Glutamatergic neuron (in vitro differentiated cells): ENCODE results near the gene VIPR1. TPM values are rescaled to one million over a fixed set of nuclear protein-coding genes. Genes with fewer than 3 reads are reported as not detected.

ENCODE experiments used
- DNase-seq: peaks from one replicate; pipeline ENCODE4 v3.0.0; 2022
- H3K27ac Mint-ChIP-seq: one replicate; pipeline ENCODE4 v1.8.0; 2020; ENCODE audit warnings: mild to moderate bottlenecking, mixed read lengths, inconsistent platforms; ENCODE audit not compliant: unreplicated experiment
- H3K27me3 Mint-ChIP-seq: one replicate; pipeline ENCODE4 v1.8.0; 2020; ENCODE audit warnings: mild to moderate bottlenecking, moderate library complexity, mixed read lengths, inconsistent platforms; ENCODE audit not compliant: unreplicated experiment
- H3K36me3 Mint-ChIP-seq: one replicate; pipeline ENCODE4 v1.8.0; 2020; ENCODE audit warnings: mild to moderate bottlenecking, mixed read lengths, inconsistent platforms; ENCODE audit not compliant: unreplicated experiment
- H3K4me1 Mint-ChIP-seq: one replicate; pipeline ENCODE4 v1.8.0; 2020; ENCODE audit warnings: mild to moderate bottlenecking, low read depth, mixed read lengths, inconsistent platforms; ENCODE audit not compliant: unreplicated experiment
- H3K4me3 Mint-ChIP-seq: one replicate; pipeline ENCODE4 v1.8.0; 2020; ENCODE audit warnings: mild to moderate bottlenecking, mixed read lengths, inconsistent platforms; ENCODE audit not compliant: unreplicated experiment
- H3K9me3 Mint-ChIP-seq: one replicate; pipeline ENCODE4 v1.8.0; 2020; ENCODE audit warnings: mild to moderate bottlenecking, moderate library complexity, mixed read lengths, inconsistent platforms; ENCODE audit not compliant: unreplicated experiment
- total RNA-seq: library from RNA; stranded (reverse); fragmentation: NEBNext Ultra II Directional; extraction: Animal tissue kit (Norgen Biotek cat#: 25700); gene quantifications from one replicate; pipeline ENCODE4 v1.2.1, GENCODE V29; 2021; ENCODE audit not compliant: unreplicated experiment
- TF ChIP-seq, protein P1 (sequence below): fragments of 200-600 bp; sonication (generic); IDR thresholded peaks from one replicate; pipeline ENCODE4 v1.5.0; 2021; ENCODE audit not compliant: partially characterized antibody, unreplicated experiment

VIPR1 gene
- total RNA-seq, 1 donor from 2014 or later: not detected

- Mint-ChIP-seq H3K4me1 (peaks cover 3% of the 10 kb centered on the region), H3K27ac (no peak overlapping the region), H3K27me3 (peaks cover 4% of the 10 kb centered on the region), H3K9me3 (peaks cover 10% of the 10 kb centered on the region), H3K4me3 (no peak overlapping the region), H3K36me3 (peaks cover 19% of the 10 kb centered on the region)
- no peak for DNase-seq
- TF ChIP-seq, protein P1, sequence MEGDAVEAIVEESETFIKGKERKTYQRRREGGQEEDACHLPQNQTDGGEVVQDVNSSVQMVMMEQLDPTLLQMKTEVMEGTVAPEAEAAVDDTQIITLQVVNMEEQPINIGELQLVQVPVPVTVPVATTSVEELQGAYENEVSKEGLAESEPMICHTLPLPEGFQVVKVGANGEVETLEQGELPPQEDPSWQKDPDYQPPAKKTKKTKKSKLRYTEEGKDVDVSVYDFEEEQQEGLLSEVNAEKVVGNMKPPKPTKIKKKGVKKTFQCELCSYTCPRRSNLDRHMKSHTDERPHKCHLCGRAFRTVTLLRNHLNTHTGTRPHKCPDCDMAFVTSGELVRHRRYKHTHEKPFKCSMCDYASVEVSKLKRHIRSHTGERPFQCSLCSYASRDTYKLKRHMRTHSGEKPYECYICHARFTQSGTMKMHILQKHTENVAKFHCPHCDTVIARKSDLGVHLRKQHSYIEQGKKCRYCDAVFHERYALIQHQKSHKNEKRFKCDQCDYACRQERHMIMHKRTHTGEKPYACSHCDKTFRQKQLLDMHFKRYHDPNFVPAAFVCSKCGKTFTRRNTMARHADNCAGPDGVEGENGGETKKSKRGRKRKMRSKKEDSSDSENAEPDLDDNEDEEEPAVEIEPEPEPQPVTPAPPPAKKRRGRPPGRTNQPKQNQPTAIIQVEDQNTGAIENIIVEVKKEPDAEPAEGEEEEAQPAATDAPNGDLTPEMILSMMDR: no peak
Observed at GRCh38 chr3:42477696-42478095, 24.7 kb upstream of the VIPR1 start.

DNA sequence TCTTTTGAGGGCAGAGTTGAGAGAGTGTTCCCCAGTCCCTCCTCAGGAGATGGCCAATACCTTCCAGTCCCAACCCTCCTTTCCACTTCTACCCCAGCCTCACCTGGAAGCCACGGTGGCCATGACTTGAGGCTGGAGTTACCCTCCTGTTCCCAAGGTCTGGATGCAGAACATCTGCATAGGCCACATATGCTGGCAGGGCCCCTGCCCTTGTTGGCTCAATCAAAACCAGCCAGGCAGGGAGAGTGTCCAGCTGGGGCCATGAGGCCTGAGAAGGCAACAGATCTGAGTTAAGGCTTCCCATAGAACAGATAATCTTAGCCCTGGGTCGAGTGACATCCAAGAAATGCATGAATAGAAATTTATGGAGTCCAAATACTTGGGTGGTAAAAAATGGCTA, 23.6 kb upstream of the VIPR1 start:
- H3K27me3 Mint-ChIP-seq: peaks cover 5% of the 10 kb centered on the region
- no peak for DNase-seq
- TF ChIP-seq, protein P1: no peak
- H3K4me3 Mint-ChIP-seq: no peak overlapping the region
- H3K4me1 Mint-ChIP-seq: no peaks in the 10 kb centered on the region
- H3K27ac Mint-ChIP-seq: no peak overlapping the region
- peaks cover 9% of the 10 kb centered on the region for H3K9me3 Mint-ChIP-seq
- H3K36me3 Mint-ChIP-seq: peaks cover 19% of the 10 kb centered on the region

DNA sequence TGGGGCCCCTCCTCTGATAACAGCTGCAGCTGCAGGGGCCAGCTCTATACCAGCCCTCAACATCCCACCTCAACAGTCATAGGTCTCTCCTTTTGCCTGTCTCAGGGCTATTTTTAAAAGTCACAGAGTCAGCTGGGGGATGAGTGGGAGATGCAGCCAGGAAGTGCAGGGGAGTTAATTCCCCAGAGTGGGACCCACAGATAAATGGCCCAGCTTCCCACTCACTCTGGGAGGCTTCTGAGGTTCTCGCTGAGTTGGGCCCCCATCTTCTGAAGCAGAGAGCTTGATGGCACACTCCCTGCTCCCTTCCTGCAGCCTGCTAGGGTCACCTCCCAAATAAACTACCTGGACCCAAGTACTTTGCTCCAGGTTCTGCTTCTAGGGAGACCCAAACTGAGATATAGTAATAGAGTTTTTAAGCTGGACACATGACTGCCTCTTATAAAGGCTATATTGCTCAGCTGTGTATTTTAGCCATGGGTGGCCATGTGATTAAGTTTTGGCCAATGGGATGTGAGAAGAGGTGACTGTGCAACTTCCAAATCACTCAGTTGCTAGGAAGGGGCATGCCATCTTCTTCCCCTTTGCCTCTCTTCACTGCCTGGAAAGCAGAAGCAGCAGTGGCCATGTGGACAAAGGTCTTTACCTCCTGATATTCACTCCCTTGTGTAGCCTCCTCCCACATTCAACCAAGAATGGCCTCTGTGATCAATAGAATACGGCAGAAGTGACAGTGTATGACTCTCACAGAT, 15.5 kb upstream of the VIPR1 start:
- H3K4me1 Mint-ChIP-seq: peaks cover 2% of the 10 kb centered on the region
- no peak overlapping the region for H3K27ac Mint-ChIP-seq
- TF ChIP-seq, protein P1: no peak
- peaks cover 6% of the 10 kb centered on the region for H3K36me3 Mint-ChIP-seq
- H3K4me3 Mint-ChIP-seq: no peak overlapping the region
- DNase-seq: no peak
- H3K27me3 Mint-ChIP-seq: peaks cover 1% of the 10 kb centered on the region
- H3K9me3 Mint-ChIP-seq: peaks cover 2% of the 10 kb centered on the region

- H3K4me1 Mint-ChIP-seq: peaks cover 2% of the 10 kb centered on the region
- H3K27ac Mint-ChIP-seq: no peak overlapping the region
- H3K36me3 Mint-ChIP-seq: peaks cover 6% of the 10 kb centered on the region
- H3K9me3 Mint-ChIP-seq: peaks cover 2% of the 10 kb centered on the region
- no peak for DNase-seq
- peaks cover under 1% of the 10 kb centered on the region for H3K27me3 Mint-ChIP-seq
- TF ChIP-seq, protein P1: no peak
- no peak overlapping the region for H3K4me3 Mint-ChIP-seq
Observed at GRCh38 chr3:42488687-42489086, 13.8 kb upstream of the VIPR1 start.

DNA sequence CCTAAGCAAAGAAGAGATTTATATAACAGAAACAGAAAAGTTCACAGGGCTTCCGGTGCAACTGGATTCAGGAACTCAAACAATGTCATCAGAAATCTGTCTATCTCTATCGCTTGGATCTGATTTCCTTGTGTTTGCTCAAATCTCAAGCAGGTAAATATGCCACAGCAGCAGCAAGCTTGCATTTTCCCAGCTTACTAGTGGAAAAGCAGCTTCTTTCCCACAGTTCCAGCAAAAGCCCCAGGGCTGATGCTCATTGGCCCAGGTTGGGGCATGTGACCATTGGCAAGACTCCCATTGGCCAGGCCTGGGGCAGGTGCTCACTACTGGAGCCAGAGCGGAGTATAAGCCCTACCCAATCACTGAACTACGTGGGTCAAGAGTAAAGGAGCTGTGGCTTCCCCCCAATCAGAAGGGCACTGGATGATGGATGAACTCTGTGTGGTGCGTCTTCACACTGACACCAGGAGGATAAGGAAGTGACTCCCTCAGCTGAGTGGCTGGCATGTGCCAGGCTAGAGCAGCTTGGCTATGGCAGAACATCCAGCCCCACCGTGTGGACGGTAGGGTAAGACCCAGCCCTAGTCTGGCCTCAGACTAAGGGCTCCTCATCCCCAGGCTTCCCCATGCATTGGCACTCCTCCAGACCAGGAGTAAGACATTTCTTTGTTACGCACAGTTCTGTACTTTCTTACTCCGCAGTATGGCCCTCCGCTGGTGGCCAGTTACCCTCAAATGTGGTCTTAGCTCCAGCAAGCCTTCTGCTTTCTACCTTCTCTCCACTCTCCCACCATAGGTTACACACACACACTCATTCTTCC, 13.1 kb upstream of the VIPR1 start:
- Mint-ChIP-seq H3K27me3 (no peaks in the 10 kb centered on the region), H3K4me1 (peaks cover 2% of the 10 kb centered on the region), H3K36me3 (peaks cover 6% of the 10 kb centered on the region), H3K9me3 (peaks cover 2% of the 10 kb centered on the region), H3K4me3 (no peak overlapping the region), H3K27ac (no peak overlapping the region)
- TF ChIP-seq, protein P1: no peak
- DNase-seq: no peak
